Adrenal gland (tissue), 12 donors: ENCODE data around the gene OTUD3. TPM values are rescaled to one million over a fixed set of nuclear protein-coding genes. Genes with fewer than 3 reads are reported as not detected.

ENCODE experiments used
- DNase-seq, 7 donors: peaks; one replicate each; pipeline ENCODE4 v3.0.0-alpha.2; 2019 to 2020
- H3K27ac ChIP-seq, 5 donors: fragments of 200-600 bp; sonication (generic) in 4 of 5; 1 replicate in 3 of 5; 2 replicates in 2 of 5; pipeline versions ENCODE4 v1.5.1 to v1.8.0; 2016 to 2020; ENCODE audit warnings: mild to moderate bottlenecking in 1 of 5
- H3K27me3 ChIP-seq: fragments of 200-600 bp; 2 replicates; pipeline ENCODE4 v1.8.0; 2021
- H3K36me3 ChIP-seq, 2 donors: fragments of 200-600 bp; replicated peaks in 1 of 2; 1 replicate in 1 of 2; 2 replicates in 1 of 2; pipeline versions ENCODE4 v1.5.1 to v1.8.0; 2018 to 2022
- H3K4me1 ChIP-seq, 2 donors: fragments of 200-600 bp; replicated peaks in 1 of 2; 1 replicate in 1 of 2; 2 replicates in 1 of 2; pipeline versions ENCODE4 v1.5.1 to v1.8.0; 2018 to 2021
- H3K4me3 ChIP-seq, 4 donors: fragments of 200-600 bp; sonication (generic) in 3 of 4; one replicate each; pipeline ENCODE4 v1.5.1; 2016 to 2018
- H3K9me3 ChIP-seq, 3 donors: fragments of 200-600 bp; sonication (generic) in 1 of 3; replicated peaks in 1 of 3; 1 replicate in 2 of 3; 2 replicates in 1 of 3; pipeline versions ENCODE4 v1.5.1 to v1.8.0; 2016 to 2021
- POLR2A ChIP-seq, 2 donors: fragments of 450-650 bp; IDR thresholded peaks; one replicate each; pipeline ENCODE4 v1.6.1; 2017; ENCODE audit warnings: antibody characterized with exemption in 2 of 2, mild to moderate bottlenecking in 2 of 2, moderate library complexity in 1 of 2
- WGBS, 4 donors: extraction: QIAGEN DNeasy Blood & Tissue Kit in 2 of 4; methylation state at CpG; one replicate each; pipeline versions ENCODE4 v1.1.5 to v1.1.7; 2013 to 2017; 5-methylcytosine and 5-hydroxymethylcytosine counted together
- intact Hi-C, 2 donors: fragments of 100-400 bp; cut with DNase I; formaldehyde crosslinking; loops; one replicate each; pipeline versions ENCODE4 v1.14.1 to v1.15.0; 2022 to 2023
- polyA plus RNA-seq, 3 donors: library from polyadenylated mRNA; stranded (reverse); fragments of 200-250 nt in 2 of 3; fragments of 350-450 nt in 1 of 3; fragmentation: Illumina TruSeq in 1 of 3; extraction: RNeasy Lipid Tissue Mini Kit (QIAGEN cat#74804) in 1 of 3; gene quantifications; one replicate each; pipeline ENCODE4 v1.2.3, GENCODE V29; 2013 to 2014
- total RNA-seq, 9 donors: library from RNA; depleted of rRNA in 4 of 9; stranded (reverse); fragments of >200 nt in 4 of 9; fragments of 120-200 nt in 1 of 9; fragmentation: NEBNext Ultra II Directional in 1 of 9; extraction: Animal tissue kit (Norgen Biotek cat#: 25700) in 1 of 9; gene quantifications; one replicate each; pipeline versions ENCODE4 v1.1.0 to v1.2.4, GENCODE V29; 2013 to 2023
- TF ChIP-seq, protein P1 (sequence below), 6 experiments: fragments of 450-650 bp in 4 of 6; fragments of 200-600 bp in 2 of 6; sonication (generic) in 1 of 6; IDR thresholded peaks; 1 replicate in 5 of 6; 2 replicates in 1 of 6; pipeline versions ENCODE4 v1.5.1 to v1.8.0; 2016 to 2021; ENCODE audit warnings: antibody characterized with exemption in 6 of 6, mild to moderate bottlenecking in 2 of 6, moderate library complexity in 1 of 6
- donor health status: healthy with polysubstance abuse.
- donor health status: Bipolar disorder and iron deficiency.
- donor health status: DM: yes; HTN: yes; CAD: no.
- donor health status: DM: no; HTN: no; CAD: no.
- donor health status: DM: no; HTN: no; CAD: no.
- donor health status: DM: yes; HTN: yes; CAD: no.

OTUD3 gene
- total and polyA plus RNA-seq, 12 donors: 3.0 to 15.3 (median 5.5) TPM

DNA sequence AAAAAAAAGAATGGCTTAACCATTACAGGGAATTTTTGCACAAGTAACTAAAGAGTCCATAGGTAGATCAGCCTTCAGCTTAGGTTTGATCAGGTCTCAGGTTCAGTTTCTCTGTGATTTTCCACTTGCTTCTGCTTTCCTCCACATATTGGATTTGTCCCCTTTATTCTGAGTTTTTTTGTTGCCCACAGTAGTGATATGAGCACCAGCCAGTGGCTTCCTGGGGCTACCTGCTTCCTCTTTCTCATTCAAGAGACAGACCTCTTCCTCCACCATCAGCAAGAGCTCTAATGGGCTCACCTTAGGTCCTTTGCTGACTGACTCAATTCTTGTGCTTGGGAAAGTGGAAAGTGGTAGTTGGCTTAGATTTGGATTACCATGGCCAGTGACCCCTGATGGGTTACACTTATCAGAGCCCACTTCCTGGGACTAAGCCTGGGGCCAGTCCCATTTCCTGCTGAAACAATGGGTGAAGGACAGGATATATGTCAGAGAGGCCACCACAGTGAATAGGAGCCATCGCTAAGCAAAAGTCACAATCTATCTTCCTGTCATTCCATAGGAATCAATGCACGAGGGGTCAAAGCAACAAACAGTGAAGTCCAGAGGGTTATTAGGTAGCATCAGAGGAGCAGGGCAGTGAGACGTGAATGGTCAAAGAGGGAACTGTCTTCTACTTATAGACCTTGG, 54.0 kb downstream of the OTUD3 start:
- no peaks in the 10 kb centered on the region for H3K4me1 ChIP-seq
- H3K9me3 ChIP-seq: no peaks in the 10 kb centered on the region
- no peak overlapping the region for H3K27ac ChIP-seq
- intact Hi-C loops: no loop called here
- no peaks in the 10 kb centered on the region for H3K27me3 ChIP-seq
- 58 to 85% (median 74%) methylated on average over 3 of the region's 3 CpGs for WGBS, 4 donors
- H3K36me3 ChIP-seq: no peaks in the 10 kb centered on the region
- TF ChIP-seq, protein P1, sequence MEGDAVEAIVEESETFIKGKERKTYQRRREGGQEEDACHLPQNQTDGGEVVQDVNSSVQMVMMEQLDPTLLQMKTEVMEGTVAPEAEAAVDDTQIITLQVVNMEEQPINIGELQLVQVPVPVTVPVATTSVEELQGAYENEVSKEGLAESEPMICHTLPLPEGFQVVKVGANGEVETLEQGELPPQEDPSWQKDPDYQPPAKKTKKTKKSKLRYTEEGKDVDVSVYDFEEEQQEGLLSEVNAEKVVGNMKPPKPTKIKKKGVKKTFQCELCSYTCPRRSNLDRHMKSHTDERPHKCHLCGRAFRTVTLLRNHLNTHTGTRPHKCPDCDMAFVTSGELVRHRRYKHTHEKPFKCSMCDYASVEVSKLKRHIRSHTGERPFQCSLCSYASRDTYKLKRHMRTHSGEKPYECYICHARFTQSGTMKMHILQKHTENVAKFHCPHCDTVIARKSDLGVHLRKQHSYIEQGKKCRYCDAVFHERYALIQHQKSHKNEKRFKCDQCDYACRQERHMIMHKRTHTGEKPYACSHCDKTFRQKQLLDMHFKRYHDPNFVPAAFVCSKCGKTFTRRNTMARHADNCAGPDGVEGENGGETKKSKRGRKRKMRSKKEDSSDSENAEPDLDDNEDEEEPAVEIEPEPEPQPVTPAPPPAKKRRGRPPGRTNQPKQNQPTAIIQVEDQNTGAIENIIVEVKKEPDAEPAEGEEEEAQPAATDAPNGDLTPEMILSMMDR (IDR thresholded peaks at IDR 0.05): no peak
- TF ChIP-seq POLR2A (IDR thresholded peaks at IDR 0.05): no peak
- no peak overlapping the region for H3K4me3 ChIP-seq
- no peak for DNase-seq

GRCh38 chr1:19938472-19938871, 56.3 kb downstream of the OTUD3 start:
- Histone ChIP-seq H3K4me1 (no peaks in the 10 kb centered on the region), H3K36me3 (no peaks in the 10 kb centered on the region), H3K27ac (no peak overlapping the region), H3K27me3 (no peaks in the 10 kb centered on the region), H3K9me3 (no peaks in the 10 kb centered on the region), H3K4me3 (no peak overlapping the region)
- intact Hi-C loops: no loop called here
- no peak for DNase-seq
- TF ChIP-seq, protein P1 (IDR thresholded peaks at IDR 0.05): no peak
- no peak for TF ChIP-seq POLR2A (IDR thresholded peaks at IDR 0.05)
- 88 to 98% (median 96%) methylated on average over 1 of the region's 1 CpG for WGBS, 4 donors

- no peak for DNase-seq
- TF ChIP-seq, protein P1 (IDR thresholded peaks at IDR 0.05): no peak
- no peak for TF ChIP-seq POLR2A (IDR thresholded peaks at IDR 0.05)
- no peaks in the 10 kb centered on the region for H3K9me3 ChIP-seq
- H3K27me3 ChIP-seq: no peaks in the 10 kb centered on the region
- intact Hi-C loops: no loop called here
- H3K27ac ChIP-seq: no peak overlapping the region
- H3K4me3 ChIP-seq: no peak overlapping the region
- WGBS, 4 donors: 77 to 82% (median 79%) methylated on average over 7 of the region's 7 CpGs
- peaks cover 0 to 2% of the 10 kb centered on the region in 2 donors for H3K4me1 ChIP-seq
- no peaks in the 10 kb centered on the region for H3K36me3 ChIP-seq
These were observed 58.5 kb downstream of the OTUD3 start for GRCh38 chr1:19940486-19941205.

GRCh38 chr1:19941206-19941568, 59.0 kb downstream of the OTUD3 start:
- H3K4me1 ChIP-seq: peaks cover 0 to 8% of the 10 kb centered on the region in 2 donors
- H3K27ac ChIP-seq: no peak overlapping the region
- no peaks in the 10 kb centered on the region for H3K9me3 ChIP-seq
- no peaks in the 10 kb centered on the region for H3K27me3 ChIP-seq
- no peak for DNase-seq
- intact Hi-C loops: no loop called here
- no peaks in the 10 kb centered on the region for H3K36me3 ChIP-seq
- WGBS, 4 donors: 92 to 98% (median 96%) methylated on average over 3 of the region's 3 CpGs
- H3K4me3 ChIP-seq: no peak overlapping the region
- TF ChIP-seq, protein P1 (IDR thresholded peaks at IDR 0.05): no peak
- TF ChIP-seq POLR2A (IDR thresholded peaks at IDR 0.05): no peak
